ENCODE measurements around the gene THTPA. TPM values are rescaled to one million over a fixed set of nuclear protein-coding genes. Genes with fewer than 3 reads are reported as not detected.
"Not testable (repeated sequence)": the region's sequence is repeated elsewhere in the genome, so short reads cannot be mapped to it uniquely, and the experiment has no call there.

The THTPA gene
- total RNA-seq, 1 donor from 2014 or later = 4.6 TPM

GRCh38 chr14:23582906-23583760 lies 27.1 kb downstream of the THTPA start:
- no peak for DNase-seq (ENCODE audit: low read depth in 2 of 2)

- DNase-seq (ENCODE audit: low read depth in 2 of 2) = not testable (repeated sequence)
These were observed 27.9 kb downstream of the THTPA start for GRCh38 chr14:23583761-23584526.

GRCh38 chr14:23584527-23585203 lies 28.6 kb downstream of the THTPA start:
- not testable (repeated sequence) for DNase-seq (ENCODE audit: low read depth in 2 of 2)

GRCh38 chr14:23588884-23589598 lies 33.0 kb downstream of the THTPA start:
- DNase-seq (ENCODE audit: low read depth in 2 of 2) = peak; percentile 75 to 90

- DNase-seq (ENCODE audit: low read depth in 2 of 2) = no peak
These were observed 33.5 kb downstream of the THTPA start for GRCh38 chr14:23589606-23590005.

GRCh38 chr14:23590198-23590597 lies 34.1 kb downstream of the THTPA start:
- DNase-seq (ENCODE audit: low read depth in 2 of 2) = no peak

GRCh38 chr14:23594191-23594590 lies 38.1 kb downstream of the THTPA start:
- not testable (repeated sequence) for DNase-seq (ENCODE audit: low read depth in 2 of 2)

- DNase-seq (ENCODE audit: low read depth in 2 of 2) = no peak
These were observed 44.2 kb downstream of the THTPA start for GRCh38 chr14:23600322-23600707.

GRCh38 chr14:23600806-23601205 lies 44.7 kb downstream of the THTPA start:
- DNase-seq (ENCODE audit: low read depth in 2 of 2) = no peak

- no peak for DNase-seq (ENCODE audit: low read depth in 2 of 2)
These were observed 45.4 kb downstream of the THTPA start for GRCh38 chr14:23601424-23601823.

- DNase-seq (ENCODE audit: low read depth in 2 of 2) = no peak
These were observed 45.7 kb downstream of the THTPA start for GRCh38 chr14:23601845-23602180.

- no peak for DNase-seq (ENCODE audit: low read depth in 2 of 2)
These were observed 46.4 kb downstream of the THTPA start for GRCh38 chr14:23602181-23603095.

- no peak for DNase-seq (ENCODE audit: low read depth in 2 of 2)
These were observed 47.0 kb downstream of the THTPA start for GRCh38 chr14:23603103-23603502.

- DNase-seq (ENCODE audit: low read depth in 2 of 2) = no peak
These were observed 48.1 kb downstream of the THTPA start for GRCh38 chr14:23604148-23604547.

GRCh38 chr14:23604675-23605170 lies 48.7 kb downstream of the THTPA start:
- DNase-seq (ENCODE audit: low read depth in 2 of 2) = no peak

- no peak for DNase-seq (ENCODE audit: low read depth in 2 of 2)
These were observed 50.0 kb downstream of the THTPA start for GRCh38 chr14:23605931-23606585.

- DNase-seq (ENCODE audit: low read depth in 2 of 2) = no peak
These were observed 52.4 kb downstream of the THTPA start for GRCh38 chr14:23608454-23608853.

- DNase-seq (ENCODE audit: low read depth in 2 of 2) = no peak
These were observed 52.9 kb downstream of the THTPA start for GRCh38 chr14:23609001-23609400.

GRCh38 chr14:23609411-23610089 lies 53.5 kb downstream of the THTPA start:
- DNase-seq (ENCODE audit: low read depth in 2 of 2) = not testable (repeated sequence)
